ENCODE data around the gene DGKQ.

GRCh38 chr4:1000686-1001260, 27.4 kb upstream of the DGKQ start:
- TF ChIP-seq CTCF (IDR thresholded peaks at IDR 0.05; ENCODE audit: low read depth, low read length) (no peak), EZH2phosphoT487 (IDR thresholded peaks at IDR 0.05; ENCODE audit: low read depth) (no peak)
